ENCODE data around the gene ATP2B2.

Gene ATP2B2

DNA sequence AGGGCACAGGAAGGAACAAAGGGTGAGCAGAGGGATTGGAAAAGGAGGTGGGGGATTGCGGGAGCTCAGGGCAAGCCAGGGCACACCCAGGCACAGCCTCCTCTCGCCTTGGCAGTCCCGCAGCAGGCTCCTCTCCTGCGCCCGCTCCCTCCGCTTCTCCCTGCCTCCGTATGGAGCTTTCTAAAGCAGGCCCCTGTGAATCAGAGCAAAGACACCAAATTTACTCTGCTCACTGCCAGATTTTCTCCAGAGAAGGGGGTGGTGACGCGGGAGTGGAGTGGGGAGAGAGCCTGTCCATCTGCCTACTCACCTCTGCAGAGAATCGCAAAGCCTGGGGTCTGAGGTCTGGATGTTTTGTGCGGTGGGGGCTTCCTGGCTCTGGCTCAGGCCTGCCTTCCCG lies 20.0 kb downstream of the ATP2B2 start:
- H3K4me1 ChIP-seq: no peaks in the 10 kb centered on the region
- no peak for TF ChIP-seq CTCF (IDR thresholded peaks at IDR 0.05; ENCODE audit: low read depth, low read length)
- H3K9me3 ChIP-seq: no peaks in the 10 kb centered on the region
- no peaks in the 10 kb centered on the region for H3K27me3 ChIP-seq
- no peak for DNase-seq
- no peak overlapping the region for H3K4me3 ChIP-seq (ENCODE audit: low read depth, low read length)
- no peaks in the 10 kb centered on the region for H3K36me3 ChIP-seq

GRCh38 chr3:10484709-10485108 lies 20.7 kb downstream of the ATP2B2 start:
- H3K4me3 ChIP-seq (ENCODE audit: low read depth, low read length): no peak overlapping the region
- DNase-seq: no peak
- TF ChIP-seq CTCF (IDR thresholded peaks at IDR 0.05; ENCODE audit: low read depth, low read length): no peak
- H3K36me3 ChIP-seq: no peaks in the 10 kb centered on the region
- H3K9me3 ChIP-seq: no peaks in the 10 kb centered on the region
- H3K4me1 ChIP-seq: no peaks in the 10 kb centered on the region
- H3K27me3 ChIP-seq: no peaks in the 10 kb centered on the region

DNA sequence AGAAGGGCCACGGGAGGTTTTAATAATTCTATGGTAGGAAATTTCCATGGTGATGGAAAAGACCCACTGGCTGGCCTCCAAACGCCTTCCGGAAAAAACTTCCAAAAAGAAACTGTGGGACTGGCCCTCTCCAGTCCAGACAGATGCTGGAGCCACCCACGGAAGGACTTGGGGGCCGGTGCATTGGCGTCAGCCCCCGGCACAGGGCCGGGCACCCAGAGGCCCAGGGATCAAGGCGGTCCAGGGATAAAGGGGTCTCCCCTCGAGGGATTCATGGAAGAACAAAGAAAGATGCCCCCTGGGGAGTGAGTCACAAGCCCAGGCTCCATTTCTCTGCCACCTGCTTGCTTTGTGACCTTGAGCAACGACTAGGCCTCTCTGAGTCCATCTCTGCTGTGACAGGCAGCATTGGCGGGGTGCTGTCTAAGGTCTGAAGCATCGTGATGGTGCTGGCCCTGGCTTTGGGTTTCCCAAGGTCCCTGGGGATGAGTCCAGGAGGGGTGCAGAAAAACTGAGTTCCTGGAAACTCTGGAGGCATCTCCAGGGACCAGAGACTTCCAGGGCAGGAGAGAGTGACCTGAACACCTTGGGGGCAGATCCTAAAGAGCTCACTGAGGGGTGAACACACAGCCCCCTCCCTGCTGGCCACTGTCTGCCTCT lies 21.6 kb downstream of the ATP2B2 start:
- no peak overlapping the region for H3K4me3 ChIP-seq (ENCODE audit: low read depth, low read length)
- H3K36me3 ChIP-seq: no peaks in the 10 kb centered on the region
- no peaks in the 10 kb centered on the region for H3K9me3 ChIP-seq
- DNase-seq: no peak
- no peaks in the 10 kb centered on the region for H3K4me1 ChIP-seq
- H3K27me3 ChIP-seq: no peaks in the 10 kb centered on the region
- no peak for TF ChIP-seq CTCF (IDR thresholded peaks at IDR 0.05; ENCODE audit: low read depth, low read length)

DNA sequence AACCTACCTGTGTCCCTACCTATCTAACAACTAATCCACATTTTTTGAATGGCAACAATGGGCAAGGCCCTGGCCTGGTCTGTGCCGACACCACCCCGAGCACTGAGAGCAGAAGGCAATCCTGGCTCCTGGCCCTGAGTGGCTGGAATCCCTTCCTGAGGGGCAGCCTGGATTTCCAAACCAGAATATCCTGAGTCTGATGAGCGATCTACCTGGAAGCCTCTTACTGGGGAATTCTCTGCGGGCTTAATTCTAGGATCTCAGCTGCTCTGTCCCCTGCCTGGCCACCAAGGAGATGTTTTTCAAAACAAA lies 22.1 kb downstream of the ATP2B2 start:
- Histone ChIP-seq H3K36me3 (no peaks in the 10 kb centered on the region), H3K9me3 (no peaks in the 10 kb centered on the region), H3K27me3 (no peaks in the 10 kb centered on the region), H3K4me3 (ENCODE audit: low read depth, low read length) (no peak overlapping the region), H3K4me1 (no peaks in the 10 kb centered on the region)
- no peak for TF ChIP-seq CTCF (IDR thresholded peaks at IDR 0.05; ENCODE audit: low read depth, low read length)
- DNase-seq: no peak

GRCh38 chr3:10482631-10483363 lies 22.6 kb downstream of the ATP2B2 start:
- no peak for TF ChIP-seq CTCF (IDR thresholded peaks at IDR 0.05; ENCODE audit: low read depth, low read length)
- no peak for DNase-seq
- no peak overlapping the region for H3K4me3 ChIP-seq (ENCODE audit: low read depth, low read length)
- H3K27me3 ChIP-seq: no peaks in the 10 kb centered on the region
- H3K4me1 ChIP-seq: no peaks in the 10 kb centered on the region
- no peaks in the 10 kb centered on the region for H3K36me3 ChIP-seq
- no peaks in the 10 kb centered on the region for H3K9me3 ChIP-seq

DNA sequence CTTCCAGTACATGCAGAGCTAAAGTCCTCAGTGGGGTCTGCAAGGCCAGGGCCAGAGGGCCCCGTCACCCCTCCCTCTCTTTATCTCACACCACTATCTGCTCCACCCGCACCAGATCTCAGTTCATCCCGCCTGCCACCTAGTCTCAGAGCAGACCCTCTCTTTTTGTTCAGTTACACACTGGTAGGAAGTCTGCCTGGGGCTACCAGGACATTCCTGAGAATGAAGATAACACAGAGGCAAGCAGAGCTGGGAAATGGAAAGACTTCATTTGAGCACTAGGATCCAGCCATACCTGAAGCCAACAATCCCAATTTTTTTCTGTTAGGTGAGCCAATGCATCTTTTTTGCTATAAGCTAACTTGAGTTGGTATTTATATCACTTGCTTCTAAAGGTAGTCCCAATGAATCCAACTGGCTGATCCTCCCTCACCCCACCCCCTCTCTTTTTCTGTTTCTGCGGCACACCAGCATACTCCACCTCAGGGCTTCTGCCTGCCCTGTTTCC lies 24.5 kb downstream of the ATP2B2 start:
- no peaks in the 10 kb centered on the region for H3K27me3 ChIP-seq
- no peak overlapping the region for H3K4me3 ChIP-seq (ENCODE audit: low read depth, low read length)
- no peaks in the 10 kb centered on the region for H3K9me3 ChIP-seq
- H3K36me3 ChIP-seq: no peaks in the 10 kb centered on the region
- no peaks in the 10 kb centered on the region for H3K4me1 ChIP-seq
- DNase-seq: no peak
- no peak for TF ChIP-seq CTCF (IDR thresholded peaks at IDR 0.05; ENCODE audit: low read depth, low read length)

Measured in BE2C (cell line).